SU-DHL-6 (cell line): ENCODE results near the gene TPM3.

Source experiments
- EZH2phosphoT487 ChIP-seq: fragments of 200-600 bp; sonication (generic), shearing (Covaris generic); conservative IDR thresholded peaks from 2 replicates; pipeline ENCODE4 v1.6.1; 2018; ENCODE audit warnings: mild to moderate bottlenecking, antibody characterized with exemption, low read length, moderate library complexity, mixed read lengths
- TF ChIP-seq, protein P1 (sequence below): fragments of 200-600 bp; sonication (generic); IDR thresholded peaks from one replicate; pipeline ENCODE4 v1.5.1; 2017; ENCODE audit warnings: antibody characterized with exemption, mild to moderate bottlenecking, low read length, moderate library complexity; ENCODE audit not compliant: insufficient read depth, poor library complexity, severe bottlenecking

DNA sequence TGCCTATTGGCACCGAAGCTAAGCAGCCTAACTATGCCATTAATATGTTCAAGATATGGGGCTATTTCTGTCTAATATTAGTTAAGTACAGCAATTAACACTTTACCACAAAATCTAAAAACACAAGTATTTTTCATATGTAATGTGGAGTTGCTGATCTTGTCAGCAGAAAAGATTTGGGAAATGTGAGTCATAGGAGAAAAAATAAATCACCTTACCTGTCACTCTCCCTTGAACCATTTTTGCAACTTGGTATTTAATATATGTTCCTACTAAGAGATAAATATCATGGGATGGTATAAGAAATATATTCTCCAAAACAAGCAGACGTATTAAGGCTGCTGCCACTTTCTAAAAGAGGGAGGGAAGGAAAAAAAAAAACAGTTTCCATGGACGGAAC lies 54.0 kb downstream of the TPM3 start:
- TF ChIP-seq, protein P1, sequence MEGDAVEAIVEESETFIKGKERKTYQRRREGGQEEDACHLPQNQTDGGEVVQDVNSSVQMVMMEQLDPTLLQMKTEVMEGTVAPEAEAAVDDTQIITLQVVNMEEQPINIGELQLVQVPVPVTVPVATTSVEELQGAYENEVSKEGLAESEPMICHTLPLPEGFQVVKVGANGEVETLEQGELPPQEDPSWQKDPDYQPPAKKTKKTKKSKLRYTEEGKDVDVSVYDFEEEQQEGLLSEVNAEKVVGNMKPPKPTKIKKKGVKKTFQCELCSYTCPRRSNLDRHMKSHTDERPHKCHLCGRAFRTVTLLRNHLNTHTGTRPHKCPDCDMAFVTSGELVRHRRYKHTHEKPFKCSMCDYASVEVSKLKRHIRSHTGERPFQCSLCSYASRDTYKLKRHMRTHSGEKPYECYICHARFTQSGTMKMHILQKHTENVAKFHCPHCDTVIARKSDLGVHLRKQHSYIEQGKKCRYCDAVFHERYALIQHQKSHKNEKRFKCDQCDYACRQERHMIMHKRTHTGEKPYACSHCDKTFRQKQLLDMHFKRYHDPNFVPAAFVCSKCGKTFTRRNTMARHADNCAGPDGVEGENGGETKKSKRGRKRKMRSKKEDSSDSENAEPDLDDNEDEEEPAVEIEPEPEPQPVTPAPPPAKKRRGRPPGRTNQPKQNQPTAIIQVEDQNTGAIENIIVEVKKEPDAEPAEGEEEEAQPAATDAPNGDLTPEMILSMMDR: no peak
- no peak for TF ChIP-seq EZH2phosphoT487
